ENCODE data around the gene TMCO6.

DNA sequence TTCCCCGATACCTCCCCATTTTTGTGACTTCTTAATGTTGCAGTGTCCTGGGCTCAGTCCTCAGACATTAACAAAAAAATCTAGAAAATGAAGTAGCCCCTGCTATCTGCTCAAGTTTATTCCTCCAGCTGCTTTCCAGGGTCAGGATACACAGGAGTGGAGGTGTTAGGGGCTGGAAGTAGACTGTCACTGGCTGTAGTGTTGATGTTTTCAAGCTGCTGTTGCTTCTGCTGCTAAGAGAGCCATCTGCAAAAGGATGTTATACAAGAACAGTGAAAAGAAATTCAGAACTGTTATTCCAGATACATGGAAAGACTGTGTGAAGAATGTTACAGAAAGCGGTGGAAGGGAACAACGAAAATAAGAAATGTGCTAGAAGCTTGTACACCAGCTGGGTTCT, 16.9 kb upstream of the TMCO6 start:
- TF ChIP-seq RXRA (IDR thresholded peaks at IDR 0.05) (no peak), SP1 (IDR thresholded peaks at IDR 0.05) (no peak), YY1 (IDR thresholded peaks at IDR 0.05) (no peak), RAD21 (IDR thresholded peaks at IDR 0.05) (no peak)
- TF ChIP-seq, protein P1, sequence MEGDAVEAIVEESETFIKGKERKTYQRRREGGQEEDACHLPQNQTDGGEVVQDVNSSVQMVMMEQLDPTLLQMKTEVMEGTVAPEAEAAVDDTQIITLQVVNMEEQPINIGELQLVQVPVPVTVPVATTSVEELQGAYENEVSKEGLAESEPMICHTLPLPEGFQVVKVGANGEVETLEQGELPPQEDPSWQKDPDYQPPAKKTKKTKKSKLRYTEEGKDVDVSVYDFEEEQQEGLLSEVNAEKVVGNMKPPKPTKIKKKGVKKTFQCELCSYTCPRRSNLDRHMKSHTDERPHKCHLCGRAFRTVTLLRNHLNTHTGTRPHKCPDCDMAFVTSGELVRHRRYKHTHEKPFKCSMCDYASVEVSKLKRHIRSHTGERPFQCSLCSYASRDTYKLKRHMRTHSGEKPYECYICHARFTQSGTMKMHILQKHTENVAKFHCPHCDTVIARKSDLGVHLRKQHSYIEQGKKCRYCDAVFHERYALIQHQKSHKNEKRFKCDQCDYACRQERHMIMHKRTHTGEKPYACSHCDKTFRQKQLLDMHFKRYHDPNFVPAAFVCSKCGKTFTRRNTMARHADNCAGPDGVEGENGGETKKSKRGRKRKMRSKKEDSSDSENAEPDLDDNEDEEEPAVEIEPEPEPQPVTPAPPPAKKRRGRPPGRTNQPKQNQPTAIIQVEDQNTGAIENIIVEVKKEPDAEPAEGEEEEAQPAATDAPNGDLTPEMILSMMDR (IDR thresholded peaks at IDR 0.05; ENCODE audit: low read depth, low read length, missing input control), result no peak
- TF ChIP-seq, protein P2, sequence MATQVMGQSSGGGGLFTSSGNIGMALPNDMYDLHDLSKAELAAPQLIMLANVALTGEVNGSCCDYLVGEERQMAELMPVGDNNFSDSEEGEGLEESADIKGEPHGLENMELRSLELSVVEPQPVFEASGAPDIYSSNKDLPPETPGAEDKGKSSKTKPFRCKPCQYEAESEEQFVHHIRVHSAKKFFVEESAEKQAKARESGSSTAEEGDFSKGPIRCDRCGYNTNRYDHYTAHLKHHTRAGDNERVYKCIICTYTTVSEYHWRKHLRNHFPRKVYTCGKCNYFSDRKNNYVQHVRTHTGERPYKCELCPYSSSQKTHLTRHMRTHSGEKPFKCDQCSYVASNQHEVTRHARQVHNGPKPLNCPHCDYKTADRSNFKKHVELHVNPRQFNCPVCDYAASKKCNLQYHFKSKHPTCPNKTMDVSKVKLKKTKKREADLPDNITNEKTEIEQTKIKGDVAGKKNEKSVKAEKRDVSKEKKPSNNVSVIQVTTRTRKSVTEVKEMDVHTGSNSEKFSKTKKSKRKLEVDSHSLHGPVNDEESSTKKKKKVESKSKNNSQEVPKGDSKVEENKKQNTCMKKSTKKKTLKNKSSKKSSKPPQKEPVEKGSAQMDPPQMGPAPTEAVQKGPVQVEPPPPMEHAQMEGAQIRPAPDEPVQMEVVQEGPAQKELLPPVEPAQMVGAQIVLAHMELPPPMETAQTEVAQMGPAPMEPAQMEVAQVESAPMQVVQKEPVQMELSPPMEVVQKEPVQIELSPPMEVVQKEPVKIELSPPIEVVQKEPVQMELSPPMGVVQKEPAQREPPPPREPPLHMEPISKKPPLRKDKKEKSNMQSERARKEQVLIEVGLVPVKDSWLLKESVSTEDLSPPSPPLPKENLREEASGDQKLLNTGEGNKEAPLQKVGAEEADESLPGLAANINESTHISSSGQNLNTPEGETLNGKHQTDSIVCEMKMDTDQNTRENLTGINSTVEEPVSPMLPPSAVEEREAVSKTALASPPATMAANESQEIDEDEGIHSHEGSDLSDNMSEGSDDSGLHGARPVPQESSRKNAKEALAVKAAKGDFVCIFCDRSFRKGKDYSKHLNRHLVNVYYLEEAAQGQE (IDR thresholded peaks at IDR 0.05), result no peak
- TF ChIP-seq, protein P3, sequence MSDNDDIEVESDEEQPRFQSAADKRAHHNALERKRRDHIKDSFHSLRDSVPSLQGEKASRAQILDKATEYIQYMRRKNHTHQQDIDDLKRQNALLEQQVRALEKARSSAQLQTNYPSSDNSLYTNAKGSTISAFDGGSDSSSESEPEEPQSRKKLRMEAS (IDR thresholded peaks at IDR 0.05), result no peak

Measured in liver (tissue), 3 donors.